K562 (cell line): ENCODE measurements around the gene CCL3. TPM values are rescaled to one million over a fixed set of nuclear protein-coding genes. Genes with fewer than 3 reads are reported as not detected.

Experiments used
- CEBPZ ChIP-seq: fragments of 150-350 bp; IDR thresholded peaks from 2 replicates; pipeline ENCODE4 v1.6.1; 2014; ENCODE audit warnings: low read depth, mild to moderate bottlenecking, low read length, borderline replicate concordance
- E2F5 ChIP-seq: sonication (generic); formaldehyde crosslinking; IDR thresholded peaks from 2 replicates; pipeline ENCODE4 v1.8.0; 2022; ENCODE audit warnings: mild to moderate bottlenecking, missing genetic modification reagents
- PHF20 ChIP-seq: fragments of 450-650 bp; IDR thresholded peaks from 2 replicates; pipeline ENCODE4 v1.6.1; 2018; ENCODE audit not compliant: partially characterized antibody
- SNIP1 ChIP-seq: fragments of 450-650 bp; IDR thresholded peaks from 2 replicates; pipeline ENCODE4 v1.7.1; 2017; ENCODE audit warnings: low read depth, mild to moderate bottlenecking
- ZNF274 ChIP-seq: IDR thresholded peaks from 2 replicates; pipeline ENCODE4 v1.6.1; 2011; ENCODE audit warnings: low read depth, mild to moderate bottlenecking, low read length, moderate library complexity, borderline replicate concordance
- ZNF318 ChIP-seq, 2 experiments: fragments of 450-650 bp; IDR thresholded peaks; 2 replicates each; pipeline ENCODE4 v1.6.1; 2016; ENCODE audit warnings: mild to moderate bottlenecking in 2 of 2, borderline replicate concordance in 1 of 2, low read depth in 1 of 2, moderate library complexity in 1 of 2
- polyA plus RNA-seq, 8 experiments: library from polyadenylated mRNA; depleted of rRNA in 4 of 8; stranded (reverse) in 5 of 8; unstranded in 3 of 8; fragments of >200 nt; fragmentation: Nextera tagmentation in 2 of 8; fragmentation: Illumina TruSeq in 1 of 8; extraction: Ambion mirVana in 2 of 8; extraction: Trizol in 1 of 8; gene quantifications; 2 replicates each; pipeline versions ENCODE4 v1.2.1 to v1.2.3, GENCODE V29; 2011 to 2014; ENCODE audit warnings: inconsistent platforms in 1 of 8, missing spikeins in 1 of 8
- total RNA-seq, 7 experiments: library from RNA; depleted of rRNA in 6 of 7; stranded (reverse); fragments of >200 nt in 6 of 7; fragmentation: Illumina TruSeq in 2 of 7; extraction: Trizol in 2 of 7; gene quantifications; 2 replicates each; pipeline versions ENCODE4 v1.2.1 to v1.2.3, GENCODE V29; 2011 to 2021; ENCODE audit warnings: low replicate concordance in 1 of 7

Gene CCL3
- total and polyA plus RNA-seq, 9 of the 15 experiments (the other 6 are each of a cell fraction or from before 2014, with no cell fraction given) = 0.58 TPM; not detected in 8

- TF ChIP-seq ZNF318 (IDR thresholded peaks at IDR 0.05; ENCODE audit: borderline replicate concordance in 1 of 2, low read depth in 1 of 2) = no peak
- no peak for TF ChIP-seq E2F5 (CRISPR knock-in tag)
- TF ChIP-seq ZNF274 = no peak
- no peak for TF ChIP-seq SNIP1
- no peak for TF ChIP-seq CEBPZ
- no peak for TF ChIP-seq PHF20
- TF ChIP-seq, all 486 proteins: peak for 0
These were observed 18.2 kb downstream of the CCL3 start (continued) for GRCh38 chr17:36071751-36072150.
